B cell (primary cell): ENCODE measurements around the gene SH3RF3. TPM values are rescaled to one million over a fixed set of nuclear protein-coding genes. Genes with fewer than 3 reads are reported as not detected.

Source experiments
- ATAC-seq: fragments of 200-7000 bp; cut with Tn5 transposase; one replicate; pipeline ENCODE4 v1.10.0; 2021; ENCODE audit warnings: low read depth, mild to moderate bottlenecking, moderate number of reproducible peaks, moderate library complexity
- CTCF ChIA-PET: fragments of 350-600 bp; sonication (Branson Sonifier 250); formaldehyde crosslinking; loops from one replicate; lab custom pipeline; 2021; ENCODE audit warnings: antibody characterized with exemption, inconsistent platforms; lab: Charles Lee
- POLR2A ChIA-PET: fragments of 350-600 bp; sonication (Branson Sonifier 250); formaldehyde crosslinking; loops from one replicate; lab custom pipeline; 2021; ENCODE audit warnings: antibody characterized with exemption; lab: Charles Lee
- DNase-seq: peaks from one replicate; pipeline ENCODE4 v3.0.0; 2013
- H2AFZ ChIP-seq: 2 replicates; pipeline ENCODE4 v1.6.1; 2012; ENCODE audit warnings: mild to moderate bottlenecking, low read depth, low read length; ENCODE audit not compliant: insufficient read depth, poor library complexity, severe bottlenecking
- H3K27ac ChIP-seq, 2 donors: 1 replicate in 1 of 2; 2 replicates in 1 of 2; pipeline ENCODE4 v1.5.1; 2012 to 2013; ENCODE audit warnings: low read length in 2 of 2, mild to moderate bottlenecking in 2 of 2, moderate library complexity in 1 of 2
- H3K27me3 ChIP-seq, 4 experiments: fragments of 200-600 bp in 1 of 4; sonication (generic) in 1 of 4; replicated peaks in 1 of 4; 1 replicate in 2 of 4; 2 replicates in 2 of 4; pipeline versions ENCODE4 v1.6.1 to v1.7.0; 2013 to 2016; ENCODE audit warnings: low read length in 3 of 4, mild to moderate bottlenecking in 2 of 4, mixed read lengths in 1 of 4, moderate library complexity in 1 of 4; ENCODE audit not compliant: insufficient read depth in 4 of 4, control insufficient read depth in 3 of 4; ENCODE audit errors: control extremely low read depth in 1 of 4
- H3K36me3 ChIP-seq, 2 experiments: replicated peaks in 1 of 2; 1 replicate in 1 of 2; 2 replicates in 1 of 2; pipeline versions ENCODE4 v1.6.1 to v1.7.1; 2013; ENCODE audit warnings: low read length in 1 of 2; ENCODE audit not compliant: insufficient read depth in 2 of 2, control insufficient read depth in 1 of 2; ENCODE audit errors: control extremely low read depth in 1 of 2, extremely low read depth in 1 of 2
- H3K4me1 ChIP-seq, 2 donors: fragments of 200-600 bp in 1 of 2; sonication (generic) in 1 of 2; 1 replicate in 1 of 2; 2 replicates in 1 of 2; pipeline versions ENCODE4 v1.5.1 to v1.6.1; 2013 to 2017; ENCODE audit warnings: low read length in 2 of 2; ENCODE audit not compliant: control insufficient read depth in 2 of 2, insufficient read depth in 2 of 2
- H3K4me2 ChIP-seq: replicated peaks from 2 replicates; pipeline ENCODE3; 2012; ENCODE audit warnings: mild to moderate bottlenecking, low read depth, low read length; ENCODE audit not compliant: poor library complexity, severe bottlenecking
- H3K4me3 ChIP-seq, 5 experiments: fragments of 200-600 bp in 1 of 5; sonication (generic) in 1 of 5; 1 replicate in 3 of 5; 2 replicates in 2 of 5; pipeline versions ENCODE4 v1.5.1 to v1.7.0; 2011 to 2016; ENCODE audit warnings: low read length in 4 of 5, mild to moderate bottlenecking in 4 of 5, low read depth in 2 of 5, control low read depth in 1 of 5, moderate library complexity in 1 of 5; ENCODE audit not compliant: insufficient read depth in 1 of 5; ENCODE audit errors: control extremely low read depth in 1 of 5, extremely low read depth in 1 of 5
- H3K79me2 ChIP-seq: fragments of 200-600 bp; sonication (generic); one replicate; pipeline ENCODE4 v1.6.0; 2016; ENCODE audit warnings: low read length; ENCODE audit not compliant: control insufficient read depth, insufficient read depth
- H3K9ac ChIP-seq: fragments of 200-600 bp; sonication (generic); 2 replicates; pipeline ENCODE4 v1.6.1; 2017; ENCODE audit warnings: mild to moderate bottlenecking, low read length, moderate library complexity
- H3K9me3 ChIP-seq, 3 donors: one replicate each; pipeline versions ENCODE4 v1.6.1 to v1.7.1; 2013; ENCODE audit warnings: low read length in 2 of 3; ENCODE audit not compliant: control insufficient read depth in 2 of 3, insufficient read depth in 1 of 3; ENCODE audit errors: control extremely low read depth in 1 of 3
- H4K20me1 ChIP-seq: 2 replicates; pipeline ENCODE4 v1.6.0; 2012; ENCODE audit warnings: mild to moderate bottlenecking, low read length; ENCODE audit not compliant: insufficient read depth, control insufficient read depth, poor library complexity, severe bottlenecking
- H3K27ac Mint-ChIP-seq: one replicate; pipeline ENCODE4 v1.8.0; 2021; ENCODE audit warnings: mixed read lengths
- H3K27me3 Mint-ChIP-seq: one replicate; pipeline ENCODE4 v1.8.0; 2021; ENCODE audit warnings: mixed read lengths
- H3K4me1 Mint-ChIP-seq: one replicate; pipeline ENCODE4 v1.8.0; 2021; ENCODE audit warnings: mixed read lengths
- H3K4me3 Mint-ChIP-seq: one replicate; pipeline ENCODE4 v1.8.0; 2021; ENCODE audit warnings: mixed read lengths
- H3K9me3 Mint-ChIP-seq: one replicate; pipeline ENCODE4 v1.8.0; 2022; ENCODE audit warnings: mixed read lengths; ENCODE audit not compliant: insufficient read depth
- EZH2 ChIP-seq: IDR thresholded peaks from 2 replicates; pipeline ENCODE4 v1.6.1; 2012; ENCODE audit warnings: borderline replicate concordance, low read depth, mild to moderate bottlenecking, moderate library complexity, low read length; ENCODE audit not compliant: insufficient read depth, poor library complexity, severe bottlenecking
- WGBS: methylation state at CpG from one replicate; pipeline ENCODE4 v1.1.5; 2013; ENCODE audit warnings: missing lambda C conversion rate; ENCODE audit not compliant: insufficient coverage; 5-methylcytosine and 5-hydroxymethylcytosine counted together
- intact Hi-C: fragments of 100-400 bp; cut with micrococcal nuclease; formaldehyde crosslinking; loops from one replicate; pipeline ENCODE4 v1.10.0; 2022
- polyA plus RNA-seq: library from polyadenylated mRNA; depleted of rRNA; stranded (reverse); fragments of >200 nt; gene quantifications from 2 replicates; pipeline ENCODE4 v1.2.3, GENCODE V29; 2012
- total RNA-seq, 2 donors: library from RNA; stranded (reverse); fragments of 120-200 nt in 1 of 2; gene quantifications; 1 replicate in 1 of 2; 2 replicates in 1 of 2; pipeline versions ENCODE4 v1.2.3 to v1.2.4, GENCODE V29; 2013 to 2022
- TF ChIP-seq, protein P1 (sequence below): fragments of 200-600 bp; IDR thresholded peaks from one replicate; pipeline ENCODE4 v1.8.0; 2022; ENCODE audit warnings: antibody characterized with exemption, mild to moderate bottlenecking

SH3RF3 gene
- total and polyA plus RNA-seq, 2 donors (not counting 1 experiment from before 2014, with no cell fraction given): 0.07 to 1.2 TPM

DNA sequence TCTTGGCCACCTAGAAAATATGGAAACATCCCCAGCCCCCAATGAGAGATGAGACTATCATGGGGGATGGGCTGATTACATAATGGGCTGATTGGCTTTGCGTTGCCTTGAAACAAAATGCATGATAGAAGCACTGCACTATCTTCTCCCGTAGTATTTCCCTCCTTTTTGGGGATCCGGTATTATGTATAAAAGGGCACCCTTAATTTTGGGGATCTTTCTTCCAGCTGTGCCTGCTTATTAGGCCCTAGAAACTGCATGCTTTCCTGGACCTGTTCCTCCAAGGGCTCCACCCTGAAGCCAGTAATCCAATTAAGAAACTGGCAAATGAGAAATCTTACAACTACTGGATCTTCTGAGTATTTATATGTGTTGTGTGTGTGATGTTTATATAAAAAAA is 34.9 kb upstream of the SH3RF3 start:
- ATAC-seq: no peak
- Histone ChIP-seq H3K9me3 (peaks cover 1 to 7% (median 7%) of the 10 kb centered on the region in 3 donors), H3K4me3 (no peak overlapping the region), H3K36me3 (no peaks in the 10 kb centered on the region), H3K4me1 (no peaks in the 10 kb centered on the region), H3K79me2 (no peaks in the 10 kb centered on the region), H4K20me1 (no peaks in the 10 kb centered on the region), H3K4me2 (no peak overlapping the region), H3K27me3 (no peaks in the 10 kb centered on the region), H3K27ac (no peak overlapping the region), H2AFZ (no peak overlapping the region), H3K9ac (no peak overlapping the region)
- no peak overlapping the region for H3K27ac Mint-ChIP-seq
- no peak for TF ChIP-seq EZH2
- intact Hi-C loops: no loop called here
- no peak overlapping the region for H3K4me3 Mint-ChIP-seq
- H3K4me1 Mint-ChIP-seq: no peaks in the 10 kb centered on the region
- no peak for DNase-seq
- peaks cover 13% of the 10 kb centered on the region for H3K27me3 Mint-ChIP-seq
- ChIA-PET POLR2A (no interaction called here), CTCF (no interaction called here)
- 100% methylated on average over 3 of the region's 3 CpGs for WGBS
- peaks cover 5% of the 10 kb centered on the region for H3K9me3 Mint-ChIP-seq

DNA sequence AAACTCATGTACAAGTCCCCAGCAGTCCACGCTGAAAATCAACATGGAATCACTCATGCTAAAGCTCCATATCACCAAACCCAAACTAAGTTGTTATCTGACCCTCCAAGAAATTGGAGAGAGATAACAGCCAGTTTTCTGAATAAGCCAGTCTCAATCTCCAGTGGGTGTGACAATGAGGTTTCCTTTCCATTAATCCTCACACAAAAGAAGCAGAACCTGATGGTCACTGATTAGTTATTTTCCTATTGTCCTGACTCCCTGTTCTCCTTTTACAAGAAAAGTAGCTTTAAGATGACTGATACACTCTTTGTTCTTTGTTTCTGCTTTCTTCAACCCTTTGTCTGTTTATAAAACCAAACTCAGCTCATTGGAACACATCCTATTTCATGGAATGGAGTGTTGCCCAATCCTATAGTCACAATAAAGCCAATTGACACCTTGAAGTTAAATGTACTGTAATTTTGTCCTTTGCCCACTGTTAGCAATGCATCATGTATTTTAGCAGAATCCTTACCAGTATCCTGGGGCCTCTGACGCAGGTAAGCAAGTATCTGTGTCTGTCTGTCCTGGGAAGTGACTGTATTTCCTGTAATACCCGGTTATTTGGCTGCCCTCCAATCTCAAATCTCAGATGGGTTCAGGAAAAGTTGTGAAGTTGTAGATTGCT is 30.6 kb upstream of the SH3RF3 start:
- H3K27ac Mint-ChIP-seq: no peak overlapping the region
- 62% methylated on average over 2 of the region's 3 CpGs for WGBS
- intact Hi-C loops: no loop called here

More for the DNA sequence above, 30.6 kb upstream of the SH3RF3 start:
- no peak overlapping the region for H2AFZ ChIP-seq
- Mint-ChIP-seq H3K4me1 (no peaks in the 10 kb centered on the region), H3K9me3 (peaks cover 5% of the 10 kb centered on the region), H3K27me3 (peaks cover 22% of the 10 kb centered on the region), H3K4me3 (no peak overlapping the region)
- no peak overlapping the region for H3K4me2 ChIP-seq
- peaks cover 0 to 2% (median 1%) of the 10 kb centered on the region in 4 experiments for H3K27me3 ChIP-seq
- no peak for ATAC-seq
- H3K4me3 ChIP-seq: no peak overlapping the region
- H3K4me1 ChIP-seq: no peaks in the 10 kb centered on the region
- DNase-seq: no peak
- peaks cover 1 to 7% (median 7%) of the 10 kb centered on the region in 3 donors for H3K9me3 ChIP-seq
- ChIA-PET CTCF (no interaction called here), POLR2A (no interaction called here)
- TF ChIP-seq, protein P1, sequence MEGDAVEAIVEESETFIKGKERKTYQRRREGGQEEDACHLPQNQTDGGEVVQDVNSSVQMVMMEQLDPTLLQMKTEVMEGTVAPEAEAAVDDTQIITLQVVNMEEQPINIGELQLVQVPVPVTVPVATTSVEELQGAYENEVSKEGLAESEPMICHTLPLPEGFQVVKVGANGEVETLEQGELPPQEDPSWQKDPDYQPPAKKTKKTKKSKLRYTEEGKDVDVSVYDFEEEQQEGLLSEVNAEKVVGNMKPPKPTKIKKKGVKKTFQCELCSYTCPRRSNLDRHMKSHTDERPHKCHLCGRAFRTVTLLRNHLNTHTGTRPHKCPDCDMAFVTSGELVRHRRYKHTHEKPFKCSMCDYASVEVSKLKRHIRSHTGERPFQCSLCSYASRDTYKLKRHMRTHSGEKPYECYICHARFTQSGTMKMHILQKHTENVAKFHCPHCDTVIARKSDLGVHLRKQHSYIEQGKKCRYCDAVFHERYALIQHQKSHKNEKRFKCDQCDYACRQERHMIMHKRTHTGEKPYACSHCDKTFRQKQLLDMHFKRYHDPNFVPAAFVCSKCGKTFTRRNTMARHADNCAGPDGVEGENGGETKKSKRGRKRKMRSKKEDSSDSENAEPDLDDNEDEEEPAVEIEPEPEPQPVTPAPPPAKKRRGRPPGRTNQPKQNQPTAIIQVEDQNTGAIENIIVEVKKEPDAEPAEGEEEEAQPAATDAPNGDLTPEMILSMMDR: no peak
- H3K36me3 ChIP-seq: no peaks in the 10 kb centered on the region
- no peak overlapping the region for H3K27ac ChIP-seq
- no peak overlapping the region for H3K9ac ChIP-seq
- no peaks in the 10 kb centered on the region for H4K20me1 ChIP-seq
- H3K79me2 ChIP-seq: no peaks in the 10 kb centered on the region
